HepG2 (cell line): ENCODE measurements around the gene NXPH4. TPM values are rescaled to one million over a fixed set of nuclear protein-coding genes. Genes with fewer than 3 reads are reported as not detected.

Experiments used
- EZH2 ChIP-seq: conservative IDR thresholded peaks from 2 replicates; pipeline ENCODE4 v1.6.1; 2012; ENCODE audit warnings: mild to moderate bottlenecking, low read depth, low read length, moderate library complexity
- FOXO4 ChIP-seq: sonication (generic); formaldehyde crosslinking; conservative IDR thresholded peaks from 2 replicates; pipeline ENCODE4 v1.8.1; 2023; ENCODE audit warnings: missing genetic modification reagents
- MTF2 ChIP-seq: sonication (generic); formaldehyde crosslinking; IDR thresholded peaks from 2 replicates; pipeline ENCODE4 v1.5.0; 2020; ENCODE audit warnings: missing genetic modification reagents, borderline replicate concordance
- MXI1 ChIP-seq: IDR thresholded peaks from 3 replicates; pipeline ENCODE4 v1.6.1; 2012; ENCODE audit warnings: low read depth, low read length, inconsistent platforms, borderline replicate concordance
- PAX8 ChIP-seq: sonication (generic); formaldehyde crosslinking; IDR thresholded peaks from 2 replicates; pipeline ENCODE4 v1.8.0; 2022; ENCODE audit warnings: mild to moderate bottlenecking, missing genetic modification reagents, borderline replicate concordance
- POLR2G ChIP-seq: fragments of 200-400 bp; formaldehyde crosslinking; IDR thresholded peaks from 2 replicates; pipeline ENCODE4 v1.6.1; 2018; ENCODE audit warnings: mild to moderate bottlenecking, low read depth, low read length, moderate library complexity
- REXO4 ChIP-seq: sonication (generic); formaldehyde crosslinking; IDR thresholded peaks from 2 replicates; pipeline ENCODE4 v1.8.0; 2022; ENCODE audit warnings: missing genetic modification reagents, mild to moderate bottlenecking, borderline replicate concordance
- TFDP1 ChIP-seq: IDR thresholded peaks from 2 replicates; pipeline ENCODE4 v1.6.1; 2016; ENCODE audit warnings: missing compliant biosample characterization, missing genetic modification reagents, borderline replicate concordance
- TFDP2 ChIP-seq: sonication (generic); formaldehyde crosslinking; IDR thresholded peaks from 2 replicates; pipeline ENCODE4 v1.4.0; 2020; ENCODE audit warnings: missing genetic modification reagents
- ZNF124 ChIP-seq: sonication (generic); formaldehyde crosslinking; IDR thresholded peaks from 2 replicates; pipeline ENCODE4 v1.4.0; 2020; ENCODE audit warnings: missing genetic modification reagents
- ZNF589 ChIP-seq: sonication (generic); formaldehyde crosslinking; conservative IDR thresholded peaks from 2 replicates; pipeline ENCODE4 v1.8.0; 2022; ENCODE audit warnings: mild to moderate bottlenecking, moderate library complexity, missing genetic modification reagents
- ZNF777 ChIP-seq: sonication (generic); formaldehyde crosslinking; IDR thresholded peaks from 2 replicates; pipeline ENCODE4 v1.4.0; 2020; ENCODE audit warnings: missing genetic modification reagents
- ZSCAN12 ChIP-seq: sonication (generic); formaldehyde crosslinking; IDR thresholded peaks from 2 replicates; pipeline ENCODE4 v1.9.0; 2021; ENCODE audit warnings: mild to moderate bottlenecking, missing genetic modification reagents
- ZSCAN9 ChIP-seq: IDR thresholded peaks from 2 replicates; pipeline ENCODE4 v1.6.1; 2016; ENCODE audit warnings: borderline replicate concordance
- polyA plus RNA-seq, 8 experiments: library from polyadenylated mRNA; depleted of rRNA in 3 of 8; stranded (reverse) in 7 of 8; unstranded in 1 of 8; fragments of >200 nt; fragmentation: Illumina TruSeq in 4 of 8; extraction: Trizol in 4 of 8; gene quantifications; 2 replicates each; pipeline versions ENCODE4 v1.2.1 to v1.2.3, GENCODE V29; 2011 to 2016; ENCODE audit warnings: low read depth in 4 of 8, missing spikeins in 1 of 8, mixed read lengths in 1 of 8; ENCODE audit not compliant: insufficient read depth in 1 of 8
- total RNA-seq, 5 experiments: library from RNA; depleted of rRNA; stranded (reverse); fragments of >200 nt; fragmentation: Illumina TruSeq; extraction: Trizol; gene quantifications; 2 replicates each; pipeline ENCODE4 v1.2.3, GENCODE V29; 2016; ENCODE audit warnings: low read depth in 1 of 5
- TF ChIP-seq, protein P1 (sequence below), 2 experiments: fragments of 450-650 bp in 1 of 2; sonication (generic) in 1 of 2; formaldehyde crosslinking in 1 of 2; IDR thresholded peaks; 2 replicates each; pipeline versions ENCODE4 v1.6.1 to v1.8.0; 2016 to 2022; ENCODE audit warnings: antibody characterized with exemption in 1 of 2, mild to moderate bottlenecking in 1 of 2, missing genetic modification reagents in 1 of 2

The NXPH4 gene
- total and polyA plus RNA-seq, 2 of the 13 experiments (the other 11 are each of a cell fraction or from before 2014, with no cell fraction given) = 0.13 TPM; not detected in 1

- TF ChIP-seq, protein P1, sequence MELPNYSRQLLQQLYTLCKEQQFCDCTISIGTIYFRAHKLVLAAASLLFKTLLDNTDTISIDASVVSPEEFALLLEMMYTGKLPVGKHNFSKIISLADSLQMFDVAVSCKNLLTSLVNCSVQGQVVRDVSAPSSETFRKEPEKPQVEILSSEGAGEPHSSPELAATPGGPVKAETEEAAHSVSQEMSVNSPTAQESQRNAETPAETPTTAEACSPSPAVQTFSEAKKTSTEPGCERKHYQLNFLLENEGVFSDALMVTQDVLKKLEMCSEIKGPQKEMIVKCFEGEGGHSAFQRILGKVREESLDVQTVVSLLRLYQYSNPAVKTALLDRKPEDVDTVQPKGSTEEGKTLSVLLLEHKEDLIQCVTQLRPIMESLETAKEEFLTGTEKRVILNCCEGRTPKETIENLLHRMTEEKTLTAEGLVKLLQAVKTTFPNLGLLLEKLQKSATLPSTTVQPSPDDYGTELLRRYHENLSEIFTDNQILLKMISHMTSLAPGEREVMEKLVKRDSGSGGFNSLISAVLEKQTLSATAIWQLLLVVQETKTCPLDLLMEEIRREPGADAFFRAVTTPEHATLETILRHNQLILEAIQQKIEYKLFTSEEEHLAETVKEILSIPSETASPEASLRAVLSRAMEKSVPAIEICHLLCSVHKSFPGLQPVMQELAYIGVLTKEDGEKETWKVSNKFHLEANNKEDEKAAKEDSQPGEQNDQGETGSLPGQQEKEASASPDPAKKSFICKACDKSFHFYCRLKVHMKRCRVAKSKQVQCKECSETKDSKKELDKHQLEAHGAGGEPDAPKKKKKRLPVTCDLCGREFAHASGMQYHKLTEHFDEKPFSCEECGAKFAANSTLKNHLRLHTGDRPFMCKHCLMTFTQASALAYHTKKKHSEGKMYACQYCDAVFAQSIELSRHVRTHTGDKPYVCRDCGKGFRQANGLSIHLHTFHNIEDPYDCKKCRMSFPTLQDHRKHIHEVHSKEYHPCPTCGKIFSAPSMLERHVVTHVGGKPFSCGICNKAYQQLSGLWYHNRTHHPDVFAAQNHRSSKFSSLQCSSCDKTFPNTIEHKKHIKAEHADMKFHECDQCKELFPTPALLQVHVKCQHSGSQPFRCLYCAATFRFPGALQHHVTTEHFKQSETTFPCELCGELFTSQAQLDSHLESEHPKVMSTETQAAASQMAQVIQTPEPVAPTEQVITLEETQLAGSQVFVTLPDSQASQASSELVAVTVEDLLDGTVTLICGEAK (IDR thresholded peaks at IDR 0.05) = no peak
- TF ChIP-seq, protein P1 (CRISPR knock-in tag; IDR thresholded peaks at IDR 0.05) = no peak
- TF ChIP-seq TFDP1 (CRISPR knock-in tag) (peak; percentile 41; the same call in 1 of the 2 replicates), ZNF124 (no peak), TFDP2 (0 out of 2 replicates have a peak, but pooled peaks have one; percentile 19), MXI1 (no peak), FOXO4 (CRISPR knock-in tag) (no peak), REXO4 (CRISPR knock-in tag) (no peak), ZNF589 (CRISPR knock-in tag) (0 out of 2 replicates have a peak, but pooled peaks have one; percentile 16), ZSCAN12 (CRISPR knock-in tag) (no peak), ZNF777 (CRISPR knock-in tag) (peak; percentile 58), PAX8 (CRISPR knock-in tag) (no peak), ZSCAN9 (CRISPR knock-in tag) (no peak), EZH2 (peak; percentile 94; the same call in 1 of the 2 replicates), MTF2 (CRISPR knock-in tag) (0 out of 2 replicates have a peak, but pooled peaks have one; percentile 46), POLR2G (no peak)
Observed at GRCh38 chr12:57216014-57216911, at the start of gene NXPH4 (continued).
